HCT116 (cell line): ENCODE data around the gene METTL25B.

Source experiments
- ZFX ChIP-seq: fragments of 450-650 bp; IDR thresholded peaks from 2 replicates; pipeline ENCODE4 v1.6.1; 2017
- TF ChIP-seq, protein P1 (sequence below), 3 experiments: fragments of 200-600 bp in 1 of 3; sonication (generic) in 1 of 3; IDR thresholded peaks in 2 of 3; conservative IDR thresholded peaks in 1 of 3; 2 replicates each; pipeline ENCODE4 v1.5.1; 2012 to 2017; ENCODE audit warnings: low read depth in 2 of 3, low read length in 2 of 3, antibody characterized with exemption in 1 of 3, borderline replicate concordance in 1 of 3, control low read depth in 1 of 3, mild to moderate bottlenecking in 1 of 3, mixed read lengths in 1 of 3, mixed run types in 1 of 3, moderate library complexity in 1 of 3; ENCODE audit not compliant: insufficient read depth in 1 of 3

DNA sequence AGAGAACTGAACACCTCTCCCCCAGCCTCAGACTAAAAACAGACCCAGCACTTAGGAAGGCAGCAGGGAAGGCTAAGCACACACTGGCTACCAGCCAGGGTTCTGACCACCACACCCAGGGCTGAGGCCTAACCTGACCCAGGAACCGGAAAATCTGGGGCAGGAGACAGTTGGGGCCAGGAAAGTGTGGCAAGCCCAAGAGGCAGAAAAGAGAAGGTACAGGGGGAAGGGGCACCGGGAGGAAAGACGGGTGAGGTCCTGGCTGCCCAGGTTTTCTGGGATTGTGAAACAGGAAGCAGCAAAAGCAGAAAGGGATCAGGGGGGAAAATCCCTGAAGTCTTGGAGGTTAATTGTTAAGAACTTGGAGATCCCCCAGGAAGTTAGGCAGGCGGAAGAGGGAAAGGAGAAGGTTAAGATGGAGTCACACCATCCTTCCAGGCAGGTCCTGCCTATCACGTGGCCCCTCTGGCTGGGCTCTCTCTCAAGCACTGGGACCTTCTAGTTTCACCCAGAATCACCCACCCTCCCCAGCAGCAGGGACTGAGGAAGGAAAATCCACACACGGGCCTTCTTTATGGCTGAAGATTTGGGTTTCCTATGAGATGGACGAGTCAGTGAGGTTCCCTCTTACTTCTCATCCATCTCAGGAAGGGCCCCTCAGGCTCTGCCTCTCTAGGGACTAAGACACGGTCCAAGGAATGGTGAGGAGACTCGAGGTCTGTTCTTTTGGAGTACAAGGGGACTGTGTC, 20.6 kb downstream of the METTL25B start:
- no peak; the same call in 1 of the 2 replicates for TF ChIP-seq ZFX
- TF ChIP-seq, protein P1, sequence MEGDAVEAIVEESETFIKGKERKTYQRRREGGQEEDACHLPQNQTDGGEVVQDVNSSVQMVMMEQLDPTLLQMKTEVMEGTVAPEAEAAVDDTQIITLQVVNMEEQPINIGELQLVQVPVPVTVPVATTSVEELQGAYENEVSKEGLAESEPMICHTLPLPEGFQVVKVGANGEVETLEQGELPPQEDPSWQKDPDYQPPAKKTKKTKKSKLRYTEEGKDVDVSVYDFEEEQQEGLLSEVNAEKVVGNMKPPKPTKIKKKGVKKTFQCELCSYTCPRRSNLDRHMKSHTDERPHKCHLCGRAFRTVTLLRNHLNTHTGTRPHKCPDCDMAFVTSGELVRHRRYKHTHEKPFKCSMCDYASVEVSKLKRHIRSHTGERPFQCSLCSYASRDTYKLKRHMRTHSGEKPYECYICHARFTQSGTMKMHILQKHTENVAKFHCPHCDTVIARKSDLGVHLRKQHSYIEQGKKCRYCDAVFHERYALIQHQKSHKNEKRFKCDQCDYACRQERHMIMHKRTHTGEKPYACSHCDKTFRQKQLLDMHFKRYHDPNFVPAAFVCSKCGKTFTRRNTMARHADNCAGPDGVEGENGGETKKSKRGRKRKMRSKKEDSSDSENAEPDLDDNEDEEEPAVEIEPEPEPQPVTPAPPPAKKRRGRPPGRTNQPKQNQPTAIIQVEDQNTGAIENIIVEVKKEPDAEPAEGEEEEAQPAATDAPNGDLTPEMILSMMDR (IDR thresholded peaks at IDR 0.05 in 2 of 3, conservative IDR thresholded peaks at IDR 0.05 in 1 of 3; ENCODE audit: borderline replicate concordance in 1 of 3, insufficient read depth in 1 of 3, low read depth in 2 of 3, low read length in 2 of 3): no peak
